Stomach (tissue), 4 donors: ENCODE measurements around the gene COPS4.

Experiments
- CTCF ChIP-seq, 7 experiments: fragments of 450-650 bp in 4 of 7; fragments of 200-600 bp in 3 of 7; sonication (generic) in 3 of 7; IDR thresholded peaks; one replicate each; pipeline ENCODE4 v1.5.1; 2016 to 2019; ENCODE audit warnings: antibody characterized with exemption in 7 of 7, control low read depth in 2 of 7, mild to moderate bottlenecking in 1 of 7
- POLR2A ChIP-seq, 4 donors: fragments of 450-650 bp; IDR thresholded peaks; one replicate each; pipeline ENCODE4 v1.6.1; 2016; ENCODE audit warnings: antibody characterized with exemption in 4 of 4, control low read depth in 2 of 4, mild to moderate bottlenecking in 1 of 4, moderate library complexity in 1 of 4

GRCh38 chr4:83112678-83113428 is 77.9 kb downstream of the COPS4 start:
- no peak for TF ChIP-seq CTCF (IDR thresholded peaks at IDR 0.05)
- no peak for TF ChIP-seq POLR2A (IDR thresholded peaks at IDR 0.05)
